NAMALWA (cell line): ENCODE results near the gene EFNA5.
A peak's percentile ranks its signal among the peaks of the same experiment; 100 is the strongest.

ENCODE experiments used
- DNase-seq: peaks from one replicate; pipeline ENCODE4 v3.0.0-alpha.2; 2015; ENCODE audit warnings: low spot score

EFNA5 gene

DNA sequence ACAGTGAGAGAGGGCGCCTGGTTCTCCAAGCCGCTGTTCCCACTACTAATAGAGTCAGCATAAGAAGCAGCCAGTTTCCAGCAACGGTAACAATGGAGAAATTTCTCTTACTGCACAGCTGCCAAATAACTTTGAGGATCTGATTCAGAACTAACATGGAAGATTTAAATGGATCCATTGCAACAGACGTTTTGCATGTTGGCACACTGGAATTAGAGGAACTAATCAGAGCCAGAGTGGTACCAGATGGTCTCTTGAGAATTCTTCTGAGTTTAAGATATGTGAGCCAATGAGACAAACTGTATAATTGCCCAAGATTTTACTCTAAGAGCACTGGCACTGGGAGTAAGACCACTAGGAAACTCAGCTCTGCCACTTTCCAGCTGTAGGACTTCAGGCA, 186.5 kb downstream of the EFNA5 start:
- DNase-seq = no peak

DNA sequence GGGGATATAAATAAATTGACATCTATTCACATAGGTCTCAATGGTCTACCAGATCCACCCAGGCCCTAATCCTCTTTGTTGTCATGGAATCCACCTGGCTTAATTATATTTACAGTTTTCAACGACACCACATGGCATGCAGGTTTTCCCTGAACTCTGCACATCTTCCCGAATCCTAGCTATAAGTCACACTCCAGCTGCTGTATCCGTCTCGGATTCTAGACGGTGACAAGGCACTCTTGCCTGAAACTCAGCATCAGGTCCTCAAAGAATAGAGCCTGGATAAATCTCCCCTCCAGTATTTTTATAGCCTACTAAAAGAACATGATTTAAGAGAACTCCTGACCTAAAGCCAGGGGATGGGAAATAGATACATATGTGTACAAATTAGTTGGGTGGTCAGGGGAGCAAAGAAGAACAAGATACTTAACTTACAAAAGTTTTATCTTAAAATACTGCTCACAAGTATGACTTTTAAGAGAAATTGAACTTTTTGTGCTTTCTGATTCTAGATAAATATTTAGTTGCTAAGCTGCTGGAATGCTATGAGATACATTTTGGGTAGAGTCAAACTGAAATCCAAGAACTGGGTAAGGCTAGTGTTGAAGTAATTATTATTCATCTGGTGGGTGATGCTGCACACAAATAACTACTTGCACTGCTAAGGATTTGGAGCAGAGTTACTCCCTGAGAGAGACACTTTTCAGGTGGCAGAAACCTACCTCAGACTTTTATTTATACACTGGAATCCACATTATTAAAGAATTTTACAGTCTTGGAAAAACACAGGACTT, 187.3 kb downstream of the EFNA5 start:
- no peak for DNase-seq

DNA sequence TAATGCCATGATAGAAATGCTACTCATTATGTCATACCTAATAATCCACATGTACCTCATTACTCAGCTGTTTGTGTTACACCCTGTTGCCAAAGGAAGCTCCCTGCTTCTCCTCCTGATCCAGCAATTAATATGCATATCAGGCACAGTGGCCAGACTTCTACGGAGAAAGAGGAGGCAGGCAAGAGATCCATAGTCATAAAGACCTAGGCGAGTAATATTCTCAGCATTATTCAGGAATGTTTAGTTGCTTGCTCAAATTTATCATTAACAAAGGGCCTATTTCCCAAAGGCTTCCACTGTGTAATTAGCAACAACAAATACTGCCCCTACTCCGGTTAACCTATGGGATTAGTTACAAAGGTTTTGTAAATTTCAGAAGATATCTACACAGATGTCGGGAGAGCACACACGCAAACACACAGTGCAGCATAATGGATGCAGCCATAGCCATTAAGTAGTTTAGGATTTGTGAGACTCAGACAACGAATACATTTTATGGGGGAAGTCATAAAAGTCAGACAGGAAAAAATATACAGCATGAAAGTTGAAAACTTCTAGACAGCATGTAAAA, 192.6 kb downstream of the EFNA5 start:
- no peak for DNase-seq

DNA sequence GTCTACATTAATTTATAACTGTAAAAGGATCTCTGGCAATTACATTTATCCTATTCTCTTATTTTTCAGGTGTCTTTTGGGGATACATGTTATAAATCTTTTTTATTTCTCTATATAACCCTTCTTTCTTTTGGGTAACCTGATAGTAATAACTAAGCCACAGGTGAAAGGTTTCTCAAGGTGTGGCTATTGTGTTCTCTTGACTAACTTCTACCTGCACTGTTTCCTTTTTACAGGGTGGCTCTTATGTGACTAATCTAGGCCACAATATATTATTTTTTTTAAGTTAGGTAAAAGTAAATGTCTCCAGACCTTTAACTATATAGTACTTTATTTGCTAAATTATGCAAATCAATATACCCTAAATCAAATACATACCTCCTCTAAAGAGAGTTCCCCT, 193.2 kb downstream of the EFNA5 start:
- DNase-seq = no peak

DNA sequence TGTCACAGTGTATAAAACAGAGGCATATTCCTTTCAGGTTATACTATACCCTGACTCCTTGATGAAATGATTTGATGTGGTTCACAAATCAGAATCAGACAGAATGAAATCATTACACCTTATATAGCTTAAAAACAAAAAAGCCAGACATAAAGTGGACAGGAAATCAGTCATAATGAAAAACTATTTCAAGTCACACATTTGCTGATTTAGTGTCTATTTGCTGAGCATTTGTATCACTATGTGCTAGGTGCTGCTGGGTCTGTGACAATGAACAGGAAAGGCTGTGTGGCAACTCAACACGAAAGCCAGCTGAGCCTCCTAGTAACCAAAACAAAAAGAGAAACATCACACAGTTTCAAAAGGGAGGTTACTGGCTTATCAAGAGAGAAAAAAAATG, 194.0 kb downstream of the EFNA5 start:
- DNase-seq = peak; percentile 64

DNA sequence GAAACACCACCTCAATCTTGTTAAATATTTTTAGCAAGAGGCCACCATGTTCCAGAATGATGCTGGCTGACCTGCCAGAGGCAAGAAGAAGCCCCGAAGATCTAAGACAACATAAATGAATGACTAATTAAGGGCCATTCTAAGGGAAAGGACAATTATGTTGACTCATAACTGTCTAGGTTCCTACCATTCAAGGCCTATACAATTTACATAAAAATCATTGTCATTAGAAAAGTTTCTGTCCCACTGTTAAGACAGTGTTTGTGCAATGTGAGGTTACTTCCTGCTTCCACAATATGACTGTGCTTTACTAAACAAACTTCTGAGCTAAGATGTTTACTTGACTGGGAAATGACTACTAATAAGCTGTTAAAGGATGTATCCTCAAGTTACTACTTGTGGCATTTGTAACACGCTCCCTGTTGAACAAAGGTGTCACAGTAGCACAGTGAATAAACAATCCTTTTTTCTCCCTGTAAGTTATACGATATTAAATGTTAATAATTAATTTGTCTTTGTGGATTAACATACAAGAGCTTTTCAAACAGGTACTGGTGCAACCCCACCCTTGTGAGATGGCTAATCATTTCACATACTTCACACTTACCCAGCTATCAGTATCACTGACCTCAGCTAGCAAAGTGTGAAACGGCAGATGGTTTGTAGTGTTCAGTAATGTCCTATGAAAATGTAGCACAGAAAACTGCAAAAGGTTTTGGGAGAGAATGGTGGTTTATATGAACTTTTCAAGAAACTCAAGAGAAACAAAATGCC, 195.8 kb downstream of the EFNA5 start:
- DNase-seq = no peak

DNA sequence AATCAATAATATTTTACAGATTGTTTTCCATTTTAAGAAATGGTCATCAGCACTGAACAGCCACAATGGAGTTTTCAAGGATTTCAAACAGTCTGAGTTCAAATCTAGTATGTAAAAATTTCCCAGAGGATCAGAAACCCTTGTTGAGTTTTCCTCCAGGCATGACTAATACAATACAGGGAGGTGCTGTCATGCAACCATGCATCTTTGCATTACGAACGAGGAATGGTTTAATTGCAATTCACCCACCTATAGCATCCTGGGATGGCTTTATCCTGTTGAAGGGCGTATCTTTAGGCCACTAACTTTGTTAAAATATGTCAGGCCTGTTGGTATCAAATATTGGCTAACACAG, 196.4 kb downstream of the EFNA5 start:
- DNase-seq = no peak

DNA sequence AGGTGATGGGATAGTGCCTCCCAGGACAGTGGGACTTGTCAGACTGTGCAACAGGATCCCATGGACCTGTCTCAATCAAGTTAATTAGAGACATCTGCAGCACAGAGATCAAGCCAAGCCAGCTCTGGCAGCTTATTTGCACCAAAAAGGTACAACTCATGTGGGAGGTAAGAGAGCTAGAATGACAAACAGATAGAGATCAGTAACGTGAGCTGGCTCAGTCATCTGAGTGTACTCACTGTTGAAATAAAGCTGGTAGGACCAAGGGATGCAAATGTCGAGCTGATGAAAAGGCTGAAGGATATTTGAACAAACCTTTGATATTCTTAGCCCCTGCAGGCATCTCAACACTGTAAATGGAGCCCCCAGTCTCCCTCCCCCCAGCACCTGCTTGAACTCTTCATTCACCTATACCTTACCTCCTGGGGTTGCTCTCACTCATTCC, 198.1 kb downstream of the EFNA5 start:
- no peak for DNase-seq

DNA sequence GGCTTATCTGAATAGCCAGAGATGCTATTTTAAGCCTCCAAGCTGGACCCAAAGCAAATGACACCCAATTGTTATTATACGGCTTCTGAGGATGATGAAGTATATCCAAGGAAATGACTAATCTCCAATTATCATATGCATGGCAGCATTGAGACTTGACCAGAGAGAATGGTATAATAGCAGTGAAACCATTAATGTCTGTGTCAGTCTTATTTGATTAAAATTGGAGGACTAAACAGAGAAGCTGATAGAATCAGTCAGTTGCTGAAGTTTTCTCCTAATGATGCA, 200.5 kb downstream of the EFNA5 start:
- no peak for DNase-seq

DNA sequence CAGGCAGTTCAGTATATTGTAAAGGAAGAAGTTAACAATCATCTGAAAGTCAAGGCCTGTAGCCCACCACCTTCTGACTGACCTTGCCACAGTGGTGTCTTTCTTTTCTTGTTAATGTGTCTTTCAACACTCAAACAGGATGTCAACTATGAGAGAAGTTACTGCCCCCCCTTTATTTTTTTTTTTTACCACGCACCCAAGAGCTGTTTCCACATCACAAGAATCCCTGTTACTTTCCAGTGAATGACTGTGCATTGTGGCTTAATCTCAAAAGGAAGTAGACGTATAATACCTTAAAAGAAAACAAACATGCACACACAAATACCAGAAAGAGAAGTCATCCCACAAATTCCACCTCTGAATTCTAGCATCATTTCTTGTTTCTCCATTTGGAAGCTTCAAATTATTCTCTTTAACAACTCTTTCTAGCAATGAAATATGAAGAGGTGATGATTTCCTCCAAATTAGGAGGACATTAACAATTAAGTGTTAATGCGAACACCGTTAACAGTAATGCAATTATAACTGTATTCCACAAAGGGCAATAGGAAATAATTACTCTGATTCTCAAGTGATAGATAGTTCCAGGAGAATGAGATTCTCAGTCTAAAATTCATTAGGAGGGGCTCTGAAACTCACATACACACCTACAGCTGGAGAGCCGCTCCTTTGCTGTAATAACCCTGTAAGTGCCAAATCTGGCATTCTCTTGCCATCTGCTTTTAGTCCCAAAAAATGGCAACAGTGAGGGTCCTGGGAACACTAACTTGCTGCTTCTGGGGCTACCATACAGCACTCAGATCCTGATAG, 201.0 kb downstream of the EFNA5 start:
- no peak for DNase-seq

DNA sequence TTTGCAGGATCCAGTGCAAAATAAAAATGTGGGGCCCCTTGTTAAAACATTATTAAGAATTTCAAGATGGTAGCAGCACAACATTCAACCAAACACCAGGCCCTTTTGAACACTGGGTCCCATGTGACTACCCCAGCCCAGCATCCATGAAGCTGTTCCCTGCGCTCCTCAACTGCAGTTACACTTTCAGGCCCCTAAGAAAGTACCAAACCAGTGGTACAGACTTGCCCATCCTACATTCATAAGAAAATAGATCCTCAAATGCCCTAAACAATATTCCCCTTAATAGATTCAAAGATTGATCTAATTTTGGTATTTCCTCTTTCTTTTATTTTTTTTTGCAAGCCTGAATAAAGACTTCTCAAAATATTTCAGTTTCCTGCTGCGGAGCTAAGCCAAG, 201.7 kb downstream of the EFNA5 start:
- no peak for DNase-seq

DNA sequence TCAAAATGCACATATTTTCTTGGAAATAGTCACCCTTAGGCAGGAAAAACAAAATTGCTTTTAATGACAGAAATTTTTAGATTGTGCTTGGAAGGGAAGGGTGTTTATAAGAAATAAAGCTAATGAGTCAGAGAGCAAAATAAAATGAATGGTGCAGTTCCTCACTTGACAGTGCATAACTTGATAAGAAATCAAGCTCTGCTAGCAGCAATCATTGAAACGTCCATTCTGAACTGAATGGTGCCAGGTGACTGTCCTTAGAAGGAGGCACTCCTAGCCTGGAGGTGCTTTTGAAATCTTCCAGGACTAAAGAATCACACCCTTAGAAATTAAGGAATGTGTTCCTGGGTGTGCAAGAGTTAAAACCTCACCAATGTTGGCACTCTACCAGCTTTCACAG, 202.5 kb downstream of the EFNA5 start:
- no peak for DNase-seq

DNA sequence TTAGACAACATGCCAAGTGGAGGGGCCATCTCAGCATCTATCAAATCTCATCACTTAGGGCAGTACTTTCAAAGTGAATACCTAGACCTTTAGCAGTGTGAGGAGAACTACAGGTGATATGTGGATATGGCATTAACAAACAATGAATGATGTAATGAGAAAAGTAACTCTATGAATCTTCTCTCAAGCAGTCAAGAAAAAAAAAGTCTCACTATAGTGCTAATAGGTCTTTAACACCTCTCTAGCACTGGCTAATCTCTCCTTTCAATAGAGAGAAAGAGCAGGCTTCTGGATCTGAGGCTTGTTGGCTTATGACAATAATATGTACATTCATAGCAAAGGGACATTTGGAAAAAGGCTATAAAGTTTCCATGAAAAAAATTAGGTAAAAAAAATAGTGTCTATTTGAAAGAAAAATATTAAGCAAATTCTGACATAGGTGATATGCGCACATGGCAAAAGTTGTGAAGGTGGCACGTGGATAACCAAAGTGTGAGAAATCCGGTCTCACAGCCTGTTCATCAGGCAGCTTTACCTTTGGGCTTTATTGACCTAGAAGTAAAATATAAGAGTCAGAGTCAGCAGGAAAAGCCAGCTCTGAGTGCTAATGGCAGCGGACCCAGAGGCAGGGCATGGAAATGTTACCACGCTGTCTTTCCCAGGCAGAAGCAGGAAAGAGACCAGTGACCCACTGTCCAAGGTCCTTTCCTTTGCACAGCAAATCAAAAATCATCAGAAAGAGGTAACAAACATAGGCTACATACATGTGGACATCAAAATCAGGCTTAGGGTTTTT, 203.4 kb downstream of the EFNA5 start:
- no peak for DNase-seq

DNA sequence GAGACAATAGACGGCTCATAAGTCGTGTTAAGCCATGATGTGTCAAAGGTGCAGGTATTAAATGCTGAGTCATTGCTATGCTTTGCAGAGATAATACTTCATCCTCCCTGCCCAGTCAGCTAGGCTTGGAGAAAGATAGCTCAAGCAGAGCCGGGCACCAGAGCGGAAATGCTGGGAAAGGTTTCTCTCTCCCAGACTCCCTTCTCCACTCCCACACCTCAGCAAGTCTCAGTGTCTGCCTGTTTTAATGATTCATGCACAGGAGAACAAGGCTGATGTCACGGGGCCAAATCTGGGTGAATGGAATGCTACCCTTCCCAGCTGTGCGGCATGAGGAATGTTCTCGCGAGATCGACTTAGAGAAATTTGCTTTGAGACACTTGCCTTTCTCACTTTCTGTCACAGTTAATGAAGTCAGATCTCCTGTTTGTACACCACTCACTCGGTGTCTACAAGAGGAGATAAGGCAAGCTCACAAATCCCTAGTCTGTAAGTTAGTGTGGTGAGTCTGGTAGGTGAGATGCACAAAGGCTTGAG, 204.4 kb downstream of the EFNA5 start:
- DNase-seq = no peak

DNA sequence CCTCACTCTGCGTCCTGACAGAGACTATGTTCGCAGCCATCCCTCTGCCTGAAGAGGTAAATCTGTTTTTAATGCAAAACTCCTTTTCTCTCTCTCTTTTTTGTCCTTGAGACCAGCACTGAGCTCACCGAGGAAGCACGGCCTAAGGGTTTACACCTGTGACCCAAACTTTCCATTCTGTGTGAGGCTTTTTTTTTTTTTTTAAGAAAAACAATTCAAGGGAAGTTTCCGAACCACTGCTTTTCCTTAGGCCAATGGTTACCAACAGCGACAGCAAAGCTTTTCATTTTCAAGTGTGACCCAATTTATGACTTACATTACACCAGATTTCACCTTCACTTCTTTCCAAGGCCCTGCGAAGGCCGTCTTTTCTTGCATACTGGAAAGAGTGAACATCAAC, 205.9 kb downstream of the EFNA5 start:
- peak; percentile 63 for DNase-seq

DNA sequence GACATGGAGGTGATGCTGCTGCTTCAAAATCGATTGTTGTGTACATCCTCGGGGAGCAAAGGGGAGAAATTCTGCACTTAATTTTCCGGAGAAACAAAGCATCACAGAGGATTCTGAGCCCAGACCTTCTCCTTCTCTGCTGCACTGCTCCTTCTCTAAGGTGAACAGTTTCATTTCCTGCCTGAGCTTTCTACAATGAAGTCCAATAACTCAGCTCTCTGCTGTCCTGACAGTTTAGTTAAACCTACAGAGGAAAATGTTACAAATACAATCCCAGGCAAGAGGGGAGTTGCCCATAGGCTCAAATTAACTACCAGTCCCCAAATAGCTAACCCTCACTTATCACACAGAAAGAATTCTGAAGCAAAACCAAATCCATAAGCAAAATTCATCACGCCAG, 206.3 kb downstream of the EFNA5 start:
- peak; percentile 51 for DNase-seq

DNA sequence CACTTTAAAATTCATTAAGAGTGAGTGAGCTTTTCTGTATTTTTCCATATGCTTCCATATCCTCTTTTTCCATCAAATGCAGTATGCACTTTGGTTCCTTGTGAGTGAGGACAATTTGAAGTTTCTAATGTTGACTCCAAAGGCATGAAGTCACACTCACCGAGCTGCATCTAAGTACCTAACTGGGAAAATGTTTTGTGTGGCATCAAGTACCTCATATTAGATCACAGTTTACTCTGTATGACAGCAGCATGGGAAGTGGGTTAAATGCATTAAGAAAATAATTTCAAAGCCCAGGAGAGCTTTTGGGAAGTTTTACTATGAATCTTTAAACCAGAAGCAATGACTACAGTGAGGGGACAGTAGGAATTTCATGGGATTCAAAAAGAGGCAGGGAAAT, 207.0 kb downstream of the EFNA5 start:
- DNase-seq = no peak

DNA sequence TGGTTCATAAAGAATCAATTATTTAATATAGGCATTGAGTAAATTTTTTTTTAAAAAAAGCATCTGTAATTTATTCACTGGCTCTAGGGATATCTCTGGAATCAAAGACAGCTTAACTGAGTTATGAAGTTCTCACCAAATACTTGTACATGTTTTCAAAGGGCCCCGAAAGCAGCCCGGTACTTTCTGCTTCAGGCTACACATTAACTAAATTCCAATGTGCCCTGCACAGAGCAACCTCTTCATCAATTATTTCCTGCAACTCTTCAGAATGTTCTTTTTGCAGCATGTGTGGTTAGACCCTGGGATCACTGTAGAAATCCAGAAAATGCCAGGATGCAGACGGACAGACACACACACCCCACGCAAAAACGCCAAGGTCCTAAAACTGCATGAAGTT, 209.0 kb downstream of the EFNA5 start:
- no peak for DNase-seq

DNA sequence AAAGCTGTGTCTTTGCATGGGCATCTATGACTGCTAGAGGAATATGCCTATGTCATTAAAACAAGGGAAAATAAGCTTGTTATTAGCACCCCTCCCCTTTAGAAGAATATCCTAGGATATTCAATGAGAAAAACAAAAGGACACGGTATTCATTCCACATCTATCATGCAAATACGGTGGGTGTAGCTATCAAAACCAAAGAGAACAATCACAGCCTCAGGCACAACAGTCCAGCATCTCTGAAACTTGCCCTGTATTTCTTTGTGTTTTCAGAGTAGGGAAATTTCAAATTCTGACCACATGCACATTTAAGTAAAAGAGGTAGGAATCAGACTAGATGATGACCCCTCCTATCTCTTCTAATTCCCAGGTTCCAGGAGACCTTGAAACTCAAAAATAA, 209.9 kb downstream of the EFNA5 start:
- DNase-seq = no peak

DNA sequence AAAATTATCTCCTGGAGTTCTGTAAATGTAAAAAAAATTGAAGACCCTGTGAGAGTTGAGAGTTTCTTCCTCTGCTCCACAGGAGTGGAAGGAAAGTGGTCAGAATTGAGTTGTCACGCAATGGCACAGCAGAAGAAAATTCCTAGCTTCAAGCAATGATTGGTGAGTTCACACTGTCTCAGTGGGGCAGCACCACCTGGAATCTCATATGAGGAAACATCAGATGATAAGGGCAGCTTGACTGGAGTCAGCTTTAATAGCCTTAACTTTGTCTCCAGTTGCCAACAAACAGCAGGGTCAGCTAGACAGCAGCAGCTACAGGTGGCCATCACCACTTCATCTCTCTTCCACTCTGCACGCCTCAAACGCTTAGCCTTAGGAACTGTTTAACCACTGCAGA, 211.1 kb downstream of the EFNA5 start:
- DNase-seq = no peak

DNA sequence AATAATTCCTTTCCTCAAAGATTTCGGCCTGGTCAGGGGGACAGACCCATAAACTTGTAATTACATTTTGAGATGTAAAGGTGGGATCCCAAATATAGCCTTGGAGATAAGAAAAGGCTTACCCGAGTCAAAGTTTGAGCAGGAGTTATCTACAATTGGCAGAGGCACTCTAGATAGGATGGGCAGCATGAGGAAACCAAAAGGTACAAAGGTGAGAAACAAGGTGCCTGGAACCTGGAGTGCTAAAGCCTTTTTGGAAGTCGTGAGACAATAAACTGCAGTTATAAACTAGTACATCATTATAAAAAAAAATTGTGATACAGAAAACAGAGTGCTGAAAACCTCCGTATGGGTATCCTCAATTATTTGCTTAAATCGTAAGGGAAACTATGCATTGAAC, 212.4 kb downstream of the EFNA5 start:
- no peak for DNase-seq

DNA sequence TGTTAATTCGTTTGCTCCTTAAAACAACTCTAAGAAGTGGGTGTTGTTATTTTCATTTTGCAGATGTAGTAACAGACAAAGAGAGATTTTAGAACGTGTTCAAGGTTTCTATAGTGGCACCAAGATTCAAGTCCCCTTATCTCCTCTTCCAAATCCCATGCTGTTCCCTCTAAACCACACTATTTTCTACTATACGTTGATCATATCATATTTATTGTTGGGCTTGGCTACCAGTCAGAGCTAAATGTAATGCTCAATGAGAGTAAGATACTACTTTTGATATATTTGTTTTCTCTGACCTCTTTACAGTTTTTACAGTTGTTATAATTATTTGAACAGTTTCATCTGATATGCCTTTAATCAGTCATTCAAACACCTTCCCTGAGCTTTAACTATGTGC, 212.9 kb downstream of the EFNA5 start:
- no peak for DNase-seq
